ENCODE results near the gene EDN2. TPM values are rescaled to one million over a fixed set of nuclear protein-coding genes. Genes with fewer than 3 reads are reported as not detected.

EDN2 gene
- total RNA-seq, 1 donor from 2014 or later = 9.3 TPM

DNA sequence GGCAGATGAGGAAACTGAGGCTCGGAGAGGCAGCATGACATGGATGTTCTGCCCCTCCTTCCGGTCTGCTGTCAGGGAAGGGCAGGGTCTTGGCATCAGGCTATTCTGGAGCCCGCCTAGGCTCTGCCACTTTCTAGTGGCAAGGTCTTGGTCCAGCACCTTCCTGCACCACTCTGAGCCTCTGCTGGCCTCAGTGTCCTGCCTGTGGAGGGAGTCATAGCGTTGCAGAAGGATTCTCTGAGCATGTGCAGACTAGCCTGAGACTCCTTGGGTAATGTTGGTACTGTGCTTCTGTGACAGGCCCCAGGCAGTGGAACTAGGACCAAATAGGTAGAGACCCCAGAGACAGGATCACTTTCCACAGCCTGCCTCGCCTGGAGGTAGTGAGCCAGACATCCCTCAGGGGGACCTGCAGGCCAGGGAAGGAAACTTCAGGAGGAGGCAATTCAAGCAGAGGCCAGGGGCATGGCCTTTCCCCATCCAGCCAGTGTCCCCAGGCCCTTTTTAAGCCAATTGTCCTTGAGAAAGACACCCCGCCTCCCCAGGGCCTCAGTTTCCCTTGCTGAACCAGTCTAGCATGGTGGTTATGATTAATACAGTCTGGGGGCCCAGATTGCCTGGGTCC, 10.6 kb downstream of the EDN2 start:
- TF ChIP-seq POLR2A (IDR thresholded peaks at IDR 0.05) (no peak), POLR2AphosphoS5 (IDR thresholded peaks at IDR 0.05; ENCODE audit: insufficient read depth in 1 of 2, low read depth in 1 of 2) (no peak)
- TF ChIP-seq, protein P1, sequence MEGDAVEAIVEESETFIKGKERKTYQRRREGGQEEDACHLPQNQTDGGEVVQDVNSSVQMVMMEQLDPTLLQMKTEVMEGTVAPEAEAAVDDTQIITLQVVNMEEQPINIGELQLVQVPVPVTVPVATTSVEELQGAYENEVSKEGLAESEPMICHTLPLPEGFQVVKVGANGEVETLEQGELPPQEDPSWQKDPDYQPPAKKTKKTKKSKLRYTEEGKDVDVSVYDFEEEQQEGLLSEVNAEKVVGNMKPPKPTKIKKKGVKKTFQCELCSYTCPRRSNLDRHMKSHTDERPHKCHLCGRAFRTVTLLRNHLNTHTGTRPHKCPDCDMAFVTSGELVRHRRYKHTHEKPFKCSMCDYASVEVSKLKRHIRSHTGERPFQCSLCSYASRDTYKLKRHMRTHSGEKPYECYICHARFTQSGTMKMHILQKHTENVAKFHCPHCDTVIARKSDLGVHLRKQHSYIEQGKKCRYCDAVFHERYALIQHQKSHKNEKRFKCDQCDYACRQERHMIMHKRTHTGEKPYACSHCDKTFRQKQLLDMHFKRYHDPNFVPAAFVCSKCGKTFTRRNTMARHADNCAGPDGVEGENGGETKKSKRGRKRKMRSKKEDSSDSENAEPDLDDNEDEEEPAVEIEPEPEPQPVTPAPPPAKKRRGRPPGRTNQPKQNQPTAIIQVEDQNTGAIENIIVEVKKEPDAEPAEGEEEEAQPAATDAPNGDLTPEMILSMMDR (IDR thresholded peaks at IDR 0.05) = no peak
- Histone ChIP-seq H3K4me1 (peaks cover 50% of the 10 kb centered on the region), H3K36me3 (no peaks in the 10 kb centered on the region), H3K27ac (peak overlapping the region; percentile 39), H3K9me3 (no peaks in the 10 kb centered on the region), H3K27me3 (no peaks in the 10 kb centered on the region), H3K4me3 (no peak overlapping the region)
- intact Hi-C loops (cut with DNase I) = no loop called here
- DNase-seq (ENCODE audit: extremely low spot score in 2 of 2) = no peak

DNA sequence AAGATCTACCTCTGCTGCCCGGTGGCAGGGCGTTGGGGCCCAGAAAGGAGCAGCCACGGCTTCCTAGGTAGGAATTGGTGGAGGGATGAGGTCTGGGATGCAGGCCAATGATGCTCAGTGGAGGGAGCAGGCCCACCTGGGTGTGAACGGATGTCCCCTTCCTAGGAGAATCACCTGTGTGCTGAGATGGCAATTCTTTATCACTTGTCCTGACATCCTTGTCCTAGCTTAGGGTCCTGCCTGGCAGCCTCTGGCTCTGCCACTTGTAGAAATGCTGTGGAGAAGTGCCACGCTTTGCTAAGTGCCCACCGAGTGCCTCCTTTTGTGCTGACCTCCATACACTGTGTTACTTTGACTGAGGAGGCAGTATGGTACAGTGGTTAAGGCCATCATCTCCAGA, 12.8 kb downstream of the EDN2 start:
- Histone ChIP-seq H3K4me3 (no peak overlapping the region), H3K27ac (no peak overlapping the region), H3K27me3 (no peaks in the 10 kb centered on the region), H3K4me1 (peaks cover 42% of the 10 kb centered on the region), H3K9me3 (no peaks in the 10 kb centered on the region), H3K36me3 (no peaks in the 10 kb centered on the region)
- DNase-seq (ENCODE audit: extremely low spot score in 2 of 2) = no peak
- intact Hi-C loops (cut with DNase I) = no loop called here
- TF ChIP-seq POLR2A (IDR thresholded peaks at IDR 0.05) = no peak
- TF ChIP-seq POLR2AphosphoS5 (IDR thresholded peaks at IDR 0.05; ENCODE audit: insufficient read depth in 1 of 2, low read depth in 1 of 2) = no peak
- TF ChIP-seq, protein P1 (IDR thresholded peaks at IDR 0.05) = no peak

DNA sequence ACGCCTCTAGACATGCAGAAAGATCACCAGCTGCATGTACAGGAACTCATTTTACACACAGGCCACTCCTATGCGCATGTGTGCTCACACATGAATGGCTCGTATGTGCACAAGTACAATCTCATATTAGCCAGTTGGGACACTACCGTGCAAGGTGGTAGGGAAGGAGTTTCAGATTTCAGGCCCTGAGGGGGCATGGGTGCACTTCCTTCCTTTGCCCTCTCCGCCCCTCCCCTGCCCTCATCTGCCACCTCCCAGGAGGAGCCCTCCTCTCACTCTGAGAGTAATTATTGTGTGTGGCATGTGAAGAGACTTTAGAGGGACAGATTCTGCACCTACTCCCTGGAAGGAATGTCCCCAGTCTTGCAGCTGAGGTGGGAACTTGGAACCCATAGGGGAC, 14.8 kb downstream of the EDN2 start:
- H3K27me3 ChIP-seq = no peaks in the 10 kb centered on the region
- no peak overlapping the region for H3K4me3 ChIP-seq
- H3K4me1 ChIP-seq = peaks cover 29% of the 10 kb centered on the region
- TF ChIP-seq, protein P1 (IDR thresholded peaks at IDR 0.05) = no peak
- TF ChIP-seq POLR2A (IDR thresholded peaks at IDR 0.05) (no peak), POLR2AphosphoS5 (IDR thresholded peaks at IDR 0.05; ENCODE audit: insufficient read depth in 1 of 2, low read depth in 1 of 2) (no peak)
- H3K9me3 ChIP-seq = no peaks in the 10 kb centered on the region
- no peak for DNase-seq (ENCODE audit: extremely low spot score in 2 of 2)
- no peak overlapping the region for H3K27ac ChIP-seq
- H3K36me3 ChIP-seq = no peaks in the 10 kb centered on the region
- intact Hi-C loops (cut with DNase I) = no loop called here

DNA sequence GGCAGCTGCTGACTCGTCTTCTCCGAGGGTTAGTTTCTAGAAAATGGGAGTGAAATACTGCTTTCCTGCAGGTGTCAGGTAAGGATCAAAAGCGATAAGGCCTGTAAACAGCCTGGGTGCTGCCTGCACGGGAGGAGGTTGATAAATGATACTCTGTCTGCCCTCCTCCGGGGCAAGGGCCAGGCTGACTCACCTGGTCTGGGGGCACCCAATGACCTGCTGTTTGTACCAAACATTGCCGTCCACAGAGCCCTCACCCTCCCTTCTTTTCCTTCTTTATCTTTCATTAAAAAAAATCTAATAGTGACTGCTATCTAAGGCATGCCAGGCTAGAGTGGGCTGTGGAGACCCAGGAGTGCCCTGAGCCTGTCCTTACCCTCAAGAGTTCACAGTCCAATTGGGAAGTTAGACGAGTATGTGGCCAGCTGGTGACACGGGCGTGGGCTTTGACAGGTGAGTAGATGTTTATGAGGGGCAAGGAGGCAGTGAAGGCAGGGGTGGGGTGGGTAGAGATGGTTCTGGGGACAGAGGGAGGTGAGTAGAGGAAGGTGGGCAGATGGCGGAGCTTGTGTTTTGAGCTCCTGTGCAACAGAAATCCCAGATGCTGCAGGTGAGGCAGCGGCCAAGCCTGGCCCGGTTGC, 16.2 kb downstream of the EDN2 start:
- intact Hi-C loops (cut with DNase I) = no loop called here
- H3K27me3 ChIP-seq = no peaks in the 10 kb centered on the region
- peaks cover 16% of the 10 kb centered on the region for H3K4me1 ChIP-seq
- no peak for DNase-seq (ENCODE audit: extremely low spot score in 2 of 2)
- no peaks in the 10 kb centered on the region for H3K36me3 ChIP-seq
- TF ChIP-seq POLR2AphosphoS5 (IDR thresholded peaks at IDR 0.05; ENCODE audit: insufficient read depth in 1 of 2, low read depth in 1 of 2) (no peak), POLR2A (IDR thresholded peaks at IDR 0.05) (no peak)
- TF ChIP-seq, protein P1 (IDR thresholded peaks at IDR 0.05) = no peak
- H3K9me3 ChIP-seq = no peaks in the 10 kb centered on the region
- H3K27ac ChIP-seq = no peak overlapping the region
- no peak overlapping the region for H3K4me3 ChIP-seq

DNA sequence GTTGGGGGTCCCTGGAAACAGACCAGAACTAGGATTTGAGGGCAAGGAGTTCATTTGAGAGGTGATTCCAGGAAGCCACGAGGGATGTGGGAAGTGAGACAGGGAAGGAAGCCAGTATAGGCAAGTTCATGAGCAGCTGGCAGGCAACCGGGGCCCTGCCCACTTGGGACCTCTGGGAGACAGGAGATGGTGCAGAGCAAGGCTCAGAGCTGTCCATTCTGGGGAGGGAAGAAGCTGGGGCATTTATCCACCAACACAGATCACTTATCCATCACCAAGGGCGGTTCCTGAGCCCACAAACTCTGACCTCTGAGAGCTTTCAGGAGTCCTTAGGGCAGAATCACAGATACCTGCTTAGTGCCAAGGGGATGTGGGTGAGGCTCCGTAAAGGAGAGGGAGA, 16.8 kb downstream of the EDN2 start:
- Histone ChIP-seq H3K4me1 (peaks cover 16% of the 10 kb centered on the region), H3K9me3 (no peaks in the 10 kb centered on the region), H3K36me3 (no peaks in the 10 kb centered on the region), H3K27ac (no peak overlapping the region), H3K27me3 (no peaks in the 10 kb centered on the region), H3K4me3 (no peak overlapping the region)
- DNase-seq (ENCODE audit: extremely low spot score in 2 of 2) = no peak
- intact Hi-C loops (cut with DNase I) = no loop called here
- TF ChIP-seq POLR2AphosphoS5 (IDR thresholded peaks at IDR 0.05; ENCODE audit: insufficient read depth in 1 of 2, low read depth in 1 of 2) (no peak), POLR2A (IDR thresholded peaks at IDR 0.05) (no peak)
- TF ChIP-seq, protein P1 (IDR thresholded peaks at IDR 0.05) = no peak
